Prostate gland (tissue), 2 donors: ENCODE data around the gene PEMT.

Experiments
- CTCF ChIP-seq, 4 experiments: fragments of 200-600 bp in 2 of 4; fragments of 450-650 bp in 2 of 4; sonication (generic) in 2 of 4; IDR thresholded peaks; 1 replicate in 3 of 4; 2 replicates in 1 of 4; pipeline ENCODE4 v1.5.1; 2016 to 2019; ENCODE audit warnings: antibody characterized with exemption in 4 of 4, mild to moderate bottlenecking in 2 of 4, moderate library complexity in 2 of 4
- POLR2A ChIP-seq: fragments of 450-650 bp; IDR thresholded peaks from one replicate; pipeline ENCODE4 v1.6.1; 2016; ENCODE audit warnings: antibody characterized with exemption, mild to moderate bottlenecking
- POLR2AphosphoS5 ChIP-seq: sonication (generic); formaldehyde crosslinking; IDR thresholded peaks from one replicate; pipeline ENCODE4 v1.6.1; 2017; ENCODE audit warnings: antibody characterized with exemption

- TF ChIP-seq POLR2A (no peak), CTCF (IDR thresholded peaks at IDR 0.05) (no peak), POLR2AphosphoS5 (no peak)
Measured at GRCh38 chr17:17513626-17514025, 77.9 kb downstream of the PEMT start.
